Lower leg skin (tissue), 3 donors: Measurements from ENCODE around the gene PPP1R15A.

ENCODE experiments used
- POLR2A ChIP-seq, 2 donors: fragments of 450-650 bp; IDR thresholded peaks; one replicate each; pipeline ENCODE4 v1.6.1; 2016 to 2017; ENCODE audit warnings: antibody characterized with exemption in 2 of 2, mild to moderate bottlenecking in 1 of 2, moderate library complexity in 1 of 2
- TF ChIP-seq, protein P1 (sequence below), 3 donors: fragments of 450-650 bp; IDR thresholded peaks; one replicate each; pipeline ENCODE4 v1.5.1; 2016; ENCODE audit warnings: antibody characterized with exemption in 3 of 3, mild to moderate bottlenecking in 3 of 3, moderate library complexity in 2 of 3

- TF ChIP-seq, protein P1, sequence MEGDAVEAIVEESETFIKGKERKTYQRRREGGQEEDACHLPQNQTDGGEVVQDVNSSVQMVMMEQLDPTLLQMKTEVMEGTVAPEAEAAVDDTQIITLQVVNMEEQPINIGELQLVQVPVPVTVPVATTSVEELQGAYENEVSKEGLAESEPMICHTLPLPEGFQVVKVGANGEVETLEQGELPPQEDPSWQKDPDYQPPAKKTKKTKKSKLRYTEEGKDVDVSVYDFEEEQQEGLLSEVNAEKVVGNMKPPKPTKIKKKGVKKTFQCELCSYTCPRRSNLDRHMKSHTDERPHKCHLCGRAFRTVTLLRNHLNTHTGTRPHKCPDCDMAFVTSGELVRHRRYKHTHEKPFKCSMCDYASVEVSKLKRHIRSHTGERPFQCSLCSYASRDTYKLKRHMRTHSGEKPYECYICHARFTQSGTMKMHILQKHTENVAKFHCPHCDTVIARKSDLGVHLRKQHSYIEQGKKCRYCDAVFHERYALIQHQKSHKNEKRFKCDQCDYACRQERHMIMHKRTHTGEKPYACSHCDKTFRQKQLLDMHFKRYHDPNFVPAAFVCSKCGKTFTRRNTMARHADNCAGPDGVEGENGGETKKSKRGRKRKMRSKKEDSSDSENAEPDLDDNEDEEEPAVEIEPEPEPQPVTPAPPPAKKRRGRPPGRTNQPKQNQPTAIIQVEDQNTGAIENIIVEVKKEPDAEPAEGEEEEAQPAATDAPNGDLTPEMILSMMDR (IDR thresholded peaks at IDR 0.05), result no peak
- TF ChIP-seq POLR2A (IDR thresholded peaks at IDR 0.05), result no peak
Measured at GRCh38 chr19:48887861-48888612, 15.8 kb downstream of the PPP1R15A start.
